Naive B cell (primary cell): Measurements from ENCODE around the gene WDR83. TPM values are rescaled to one million over a fixed set of nuclear protein-coding genes. Genes with fewer than 3 reads are reported as not detected.
"Not testable (repeated sequence)": the region's sequence is repeated elsewhere in the genome, so short reads cannot be mapped to it uniquely, and the experiment has no call there.

Experiments used
- ATAC-seq, 2 donors: fragments of 150-1000 bp; cut with Tn5 transposase; 2 replicates each; pipeline ENCODE4 v1.10.0; 2021; ENCODE audit warnings: low read depth in 2 of 2, mild to moderate bottlenecking in 2 of 2, moderate library complexity in 2 of 2
- DNase-seq: peaks from one replicate; pipeline ENCODE4 v3.0.0; 2022
- H3K27ac Mint-ChIP-seq, 6 donors: one replicate each; pipeline ENCODE4 v1.8.0; 2020 to 2022; ENCODE audit warnings: mild to moderate bottlenecking in 6 of 6, mixed read lengths in 6 of 6, moderate library complexity in 5 of 6, inconsistent platforms in 2 of 6
- H3K27me3 Mint-ChIP-seq, 3 donors: one replicate each; pipeline ENCODE4 v1.8.0; 2021 to 2022; ENCODE audit warnings: mixed read lengths in 3 of 3, mild to moderate bottlenecking in 1 of 3
- H3K36me3 Mint-ChIP-seq, 2 donors: one replicate each; pipeline ENCODE4 v1.8.0; 2020 to 2022; ENCODE audit warnings: mixed read lengths in 2 of 2, inconsistent platforms in 1 of 2, mild to moderate bottlenecking in 1 of 2
- H3K4me1 Mint-ChIP-seq, 3 donors: one replicate each; pipeline ENCODE4 v1.8.0; 2020 to 2022; ENCODE audit warnings: mixed read lengths in 3 of 3, inconsistent platforms in 1 of 3, mild to moderate bottlenecking in 1 of 3, moderate library complexity in 1 of 3
- H3K4me3 Mint-ChIP-seq, 8 donors: one replicate each; pipeline ENCODE4 v1.8.0; 2020 to 2022; ENCODE audit warnings: mild to moderate bottlenecking in 8 of 8, mixed read lengths in 8 of 8, moderate library complexity in 8 of 8, inconsistent platforms in 2 of 8
- H3K9me3 Mint-ChIP-seq, 7 donors: one replicate each; pipeline ENCODE4 v1.8.0; 2020 to 2022; ENCODE audit warnings: mixed read lengths in 7 of 7, mild to moderate bottlenecking in 5 of 7, inconsistent platforms in 2 of 7, moderate library complexity in 1 of 7
- polyA plus RNA-seq, 6 donors: library from polyadenylated mRNA; unstranded; fragments of 300-500 nt; fragmentation: Illumina TruSeq; gene quantifications; one replicate each; pipeline ENCODE4 v1.2.3, GENCODE V29; 2021; ENCODE audit warnings: low read depth in 6 of 6

The WDR83 gene
- polyA plus RNA-seq, 6 donors from 2014 or later = 12.6 to 34.5 (median 17.5) TPM

DNA sequence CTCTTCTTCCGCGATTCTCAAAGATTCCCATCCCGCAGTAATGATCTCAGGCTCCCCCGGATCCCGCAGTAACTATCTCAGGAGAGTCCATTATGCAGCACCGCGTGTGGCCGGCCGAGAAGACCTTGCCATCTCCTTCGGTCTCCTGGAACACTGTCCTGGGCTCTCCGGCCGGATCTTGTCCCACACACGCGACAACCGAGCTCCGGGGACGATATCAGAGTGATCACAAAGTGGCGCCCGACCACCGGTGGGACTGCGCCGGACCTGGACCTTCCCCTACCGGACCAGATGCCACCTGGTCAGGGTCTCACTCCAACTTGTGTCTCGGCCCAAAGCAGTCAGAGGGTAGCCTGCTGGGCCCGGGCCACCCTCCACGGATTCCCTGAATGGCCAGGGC lies 24.1 kb upstream of the WDR83 start:
- peak overlapping the region in 1 of 8 donors; percentile 6 for H3K4me3 Mint-ChIP-seq
- H3K9me3 Mint-ChIP-seq = no peaks in the 10 kb centered on the region
- peak overlapping the region in 1 of 6 donors; percentile 21 for H3K27ac Mint-ChIP-seq
- H3K36me3 Mint-ChIP-seq = peaks cover 0 to 5% of the 10 kb centered on the region in 2 donors
- H3K27me3 Mint-ChIP-seq = no peaks in the 10 kb centered on the region
- ATAC-seq (no peak), DNase-seq (no peak)
- H3K4me1 Mint-ChIP-seq = peaks cover 10 to 22% (median 19%) of the 10 kb centered on the region in 3 donors

- DNase-seq, H3K27me3 Mint-ChIP-seq, ATAC-seq, H3K9me3 Mint-ChIP-seq, H3K36me3 Mint-ChIP-seq, H3K4me3 Mint-ChIP-seq: not testable (repeated sequence)
- peaks cover 16 to 26% (median 26%) of the 10 kb centered on the region in 3 donors for H3K4me1 Mint-ChIP-seq
- peak overlapping the region in 2 of 6 donors; percentile 54 to 66 for H3K27ac Mint-ChIP-seq
These were observed 22.9 kb upstream of the WDR83 start for GRCh38 chr19:12643716-12644115.

- DNase-seq (no peak), ATAC-seq (no peak)
- Mint-ChIP-seq H3K27ac (peak overlapping the region in 2 of 6 donors; percentile 37 to 72), H3K36me3 (peaks cover 0 to 5% of the 10 kb centered on the region in 2 donors), H3K27me3 (no peaks in the 10 kb centered on the region), H3K4me1 (peaks cover 5 to 21% (median 14%) of the 10 kb centered on the region in 3 donors), H3K9me3 (no peaks in the 10 kb centered on the region), H3K4me3 (no peak overlapping the region)
These were observed 20.1 kb upstream of the WDR83 start for GRCh38 chr19:12646551-12646950.

DNA sequence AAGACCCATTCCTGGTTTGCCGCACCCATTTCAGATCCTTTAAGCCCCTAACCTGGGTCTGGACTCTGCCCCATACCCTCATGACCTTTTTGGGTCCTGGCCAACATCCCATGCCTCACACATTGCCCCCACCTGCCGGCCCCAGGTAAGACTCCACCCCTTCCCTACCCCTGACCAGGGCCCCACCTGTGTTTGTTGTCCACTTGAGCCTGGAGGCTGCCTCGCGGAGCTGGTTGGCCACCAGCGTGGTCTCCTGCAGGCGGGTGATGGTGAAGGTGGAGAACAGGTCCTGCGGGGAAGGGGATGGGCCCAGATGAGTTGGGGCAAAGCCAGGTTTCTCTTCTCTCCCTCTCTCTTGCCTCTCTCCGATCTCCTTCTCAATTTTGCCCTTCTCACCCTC lies 19.6 kb upstream of the WDR83 start:
- peak overlapping the region in 4 of 6 donors; percentile 37 to 83 (median 68) for H3K27ac Mint-ChIP-seq
- peak overlapping the region in 3 of 8 donors; percentile 30 to 45 (median 38) for H3K4me3 Mint-ChIP-seq
- H3K27me3 Mint-ChIP-seq = no peaks in the 10 kb centered on the region
- ATAC-seq = no peak
- DNase-seq = no peak
- H3K4me1 Mint-ChIP-seq = peaks cover 5 to 21% (median 14%) of the 10 kb centered on the region in 3 donors
- no peaks in the 10 kb centered on the region for H3K9me3 Mint-ChIP-seq
- H3K36me3 Mint-ChIP-seq = peaks cover 0 to 5% of the 10 kb centered on the region in 2 donors

GRCh38 chr19:12647490-12648071 lies 19.0 kb upstream of the WDR83 start:
- peaks cover 5 to 18% (median 14%) of the 10 kb centered on the region in 3 donors for H3K4me1 Mint-ChIP-seq
- no peaks in the 10 kb centered on the region for H3K27me3 Mint-ChIP-seq
- H3K27ac Mint-ChIP-seq = peak overlapping the region in 2 of 6 donors; percentile 60 to 72
- DNase-seq (peak; percentile 19), ATAC-seq (peak; percentile 76 to 79)
- no peaks in the 10 kb centered on the region for H3K9me3 Mint-ChIP-seq
- peak overlapping the region in 3 of 8 donors; percentile 45 to 81 (median 65) for H3K4me3 Mint-ChIP-seq
- peaks cover 0 to 5% of the 10 kb centered on the region in 2 donors for H3K36me3 Mint-ChIP-seq

DNA sequence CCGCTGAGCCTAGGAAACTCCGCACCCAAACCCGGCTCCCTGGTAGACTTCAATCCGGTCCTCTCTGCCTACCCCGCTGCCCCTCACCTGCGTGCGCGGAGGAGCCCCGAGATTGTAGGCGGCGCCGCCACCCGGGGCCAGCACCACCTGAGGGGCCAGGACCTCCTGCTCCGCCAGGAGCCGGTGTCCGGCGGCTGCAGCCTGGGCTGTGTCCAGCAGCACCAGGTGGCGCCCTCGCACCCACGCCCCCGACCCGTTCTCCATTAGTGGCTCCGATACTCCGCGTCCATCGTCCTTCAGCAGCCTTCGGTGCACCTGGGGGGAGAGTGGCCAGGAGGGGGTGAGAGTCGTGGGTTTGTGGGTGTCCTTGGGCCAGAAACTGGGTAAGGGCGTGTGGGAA lies 18.5 kb upstream of the WDR83 start:
- Mint-ChIP-seq H3K36me3 (peaks cover 0 to 5% of the 10 kb centered on the region in 2 donors), H3K4me1 (peaks cover 5 to 18% (median 14%) of the 10 kb centered on the region in 3 donors), H3K27ac (peak overlapping the region in 1 of 6 donors; percentile 92)

DNA sequence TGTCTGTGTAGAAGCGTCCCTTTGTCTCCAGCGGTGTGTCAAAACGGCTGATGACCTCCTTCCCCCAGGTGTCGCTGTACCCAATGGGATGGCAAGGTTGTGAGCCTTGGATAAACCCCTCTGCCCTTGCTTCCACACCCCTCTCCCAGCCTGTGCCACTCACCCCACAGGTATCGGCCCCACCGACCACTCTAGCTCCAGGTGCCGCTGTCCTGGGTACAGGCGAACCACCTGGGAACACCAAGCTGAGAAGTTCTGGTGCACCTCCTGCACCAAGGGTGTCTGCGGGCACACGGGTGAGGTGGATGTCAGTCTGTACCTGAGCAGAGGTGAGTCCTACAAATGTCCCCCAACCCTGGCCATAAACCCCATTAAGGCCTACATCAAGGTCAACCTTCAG lies 16.7 kb upstream of the WDR83 start:
- Mint-ChIP-seq H3K36me3 (peaks cover under 1 to 5% of the 10 kb centered on the region in 2 donors), H3K9me3 (no peaks in the 10 kb centered on the region), H3K27ac (peak overlapping the region in 1 of 6 donors; percentile 74)

More for the DNA sequence above, 18.5 kb upstream of the WDR83 start:
- DNase-seq (no peak), ATAC-seq (peak in 1 of 2 donors; percentile 2)
- no peaks in the 10 kb centered on the region for H3K9me3 Mint-ChIP-seq
- no peak overlapping the region for H3K4me3 Mint-ChIP-seq
- no peaks in the 10 kb centered on the region for H3K27me3 Mint-ChIP-seq

GRCh38 chr19:12652219-12652618 lies 14.4 kb upstream of the WDR83 start:
- DNase-seq = no peak
- Mint-ChIP-seq H3K27me3 (no peaks in the 10 kb centered on the region), H3K9me3 (no peaks in the 10 kb centered on the region), H3K27ac (no peak overlapping the region), H3K36me3 (peaks cover 4 to 14% of the 10 kb centered on the region in 2 donors), H3K4me1 (peaks cover 8 to 20% (median 16%) of the 10 kb centered on the region in 3 donors), H3K4me3 (no peak overlapping the region)
- ATAC-seq = no peak

More for the DNA sequence above, 16.7 kb upstream of the WDR83 start:
- DNase-seq = no peak
- ATAC-seq = no peak
- Mint-ChIP-seq H3K4me3 (no peak overlapping the region), H3K27me3 (no peaks in the 10 kb centered on the region), H3K4me1 (peaks cover 5 to 18% (median 12%) of the 10 kb centered on the region in 3 donors)

GRCh38 chr19:12655546-12655945 lies 11.1 kb upstream of the WDR83 start:
- DNase-seq = no peak
- peak overlapping the region in 2 of 6 donors; percentile 2 to 67 for H3K27ac Mint-ChIP-seq
- H3K36me3 Mint-ChIP-seq = peaks cover 4 to 25% of the 10 kb centered on the region in 2 donors

GRCh38 chr19:12656899-12657571 lies 9.6 kb upstream of the WDR83 start:
- peak overlapping the region in 2 of 8 donors; percentile 23 to 69 for H3K4me3 Mint-ChIP-seq
- H3K4me1 Mint-ChIP-seq = peaks cover 6 to 25% (median 11%) of the 10 kb centered on the region in 3 donors
- H3K27me3 Mint-ChIP-seq = no peaks in the 10 kb centered on the region
- no peaks in the 10 kb centered on the region for H3K9me3 Mint-ChIP-seq
- DNase-seq = no peak
- no peak for ATAC-seq
- peak overlapping the region in 1 of 6 donors; percentile 82 for H3K27ac Mint-ChIP-seq
- peaks cover 4 to 25% of the 10 kb centered on the region in 2 donors for H3K36me3 Mint-ChIP-seq

More at GRCh38 chr19:12655546-12655945, 11.1 kb upstream of the WDR83 start:
- no peak for ATAC-seq
- Mint-ChIP-seq H3K4me1 (peaks cover 3 to 25% (median 11%) of the 10 kb centered on the region in 3 donors), H3K27me3 (no peaks in the 10 kb centered on the region), H3K9me3 (no peaks in the 10 kb centered on the region), H3K4me3 (peak overlapping the region in 1 of 8 donors; percentile 33)

- ATAC-seq (no peak), DNase-seq (no peak)
- Mint-ChIP-seq H3K9me3 (no peaks in the 10 kb centered on the region), H3K36me3 (peaks cover 4 to 25% of the 10 kb centered on the region in 2 donors), H3K27me3 (no peaks in the 10 kb centered on the region), H3K4me3 (no peak overlapping the region), H3K27ac (peak overlapping the region in 1 of 6 donors; percentile 90), H3K4me1 (peaks cover 6 to 25% (median 11%) of the 10 kb centered on the region in 3 donors)
These were observed 8.6 kb upstream of the WDR83 start for GRCh38 chr19:12657966-12658365.

DNA sequence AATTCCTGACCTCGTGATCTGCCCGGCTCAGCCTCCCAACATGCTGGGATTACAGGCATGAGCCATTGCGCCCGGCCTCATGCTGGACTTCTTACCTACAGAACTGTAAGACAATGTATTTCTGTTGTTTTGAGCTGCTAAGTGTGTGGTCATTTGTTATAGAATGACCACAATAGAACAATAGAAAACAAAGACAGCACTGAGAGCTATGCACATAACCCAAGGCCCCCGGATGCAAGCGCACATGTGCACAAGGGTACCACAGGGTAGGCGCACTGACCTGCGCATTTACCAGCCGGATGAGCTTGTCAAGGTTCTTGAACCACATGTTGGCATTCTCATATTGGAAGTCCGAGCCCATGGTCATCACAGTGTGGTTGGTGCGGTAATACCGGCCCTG lies 5.6 kb upstream of the WDR83 start:
- H3K36me3 Mint-ChIP-seq = peaks cover 0 to 14% of the 10 kb centered on the region in 2 donors
- H3K9me3 Mint-ChIP-seq = no peaks in the 10 kb centered on the region
- H3K4me1 Mint-ChIP-seq = peaks cover 22 to 34% (median 29%) of the 10 kb centered on the region in 3 donors
- no peak for DNase-seq
- no peak for ATAC-seq
- H3K4me3 Mint-ChIP-seq = no peak overlapping the region
- no peaks in the 10 kb centered on the region for H3K27me3 Mint-ChIP-seq
- peak overlapping the region in 1 of 6 donors; percentile 41 for H3K27ac Mint-ChIP-seq

GRCh38 chr19:12664406-12665280 lies 2.0 kb upstream of the WDR83 start:
- H3K9me3 Mint-ChIP-seq = no peaks in the 10 kb centered on the region
- H3K27me3 Mint-ChIP-seq = no peaks in the 10 kb centered on the region
- peaks cover 0 to 8% of the 10 kb centered on the region in 2 donors for H3K36me3 Mint-ChIP-seq
- peak overlapping the region; percentile 100 for H3K27ac Mint-ChIP-seq
- ATAC-seq (no peak), DNase-seq (no peak)
- peak overlapping the region; percentile 91 to 100 (median 99) for H3K4me3 Mint-ChIP-seq
- H3K4me1 Mint-ChIP-seq = peaks cover 42 to 60% (median 50%) of the 10 kb centered on the region in 3 donors
